Measurements from ENCODE around the gene PHOSPHO1. TPM values are rescaled to one million over a fixed set of nuclear protein-coding genes. Genes with fewer than 3 reads are reported as not detected.

PHOSPHO1 gene
- total RNA-seq, 2 experiments from 2014 or later: not detected

GRCh38 chr17:49194297-49194607, 36.3 kb downstream of the PHOSPHO1 start:
- ChIA-PET CTCF (ENCODE audit: unreplicated experiment) (no interaction called here), POLR2A (interaction anchor here (0.6 to 4.7 kb wide), 4 partner anchors 8 to 57 kb away, joined by 3 to 45 read pairs (median 4); partner anchors contain the start of genes ABI3 and GNGT2)
- Histone ChIP-seq H3K36me3 (ENCODE audit: insufficient read depth, low read length) (no peaks in the 10 kb centered on the region), H3K4me3 (ENCODE audit: low read depth, low read length, poor library complexity, severe bottlenecking) (peak overlapping the region; percentile 78), H4K20me1 (ENCODE audit: insufficient read depth, low read length) (no peaks in the 10 kb centered on the region), H3K4me1 (ENCODE audit: insufficient read depth, low read length, poor library complexity, severe bottlenecking) (peaks cover 33% of the 10 kb centered on the region), H3K9me2 (ENCODE audit: insufficient read depth, low read length) (no peaks in the 10 kb centered on the region), H3K9me3 (ENCODE audit: low read length) (no peaks in the 10 kb centered on the region), H3K4me2 (ENCODE audit: low read length) (peak overlapping the region; percentile 86), H3K27ac (ENCODE audit: low read depth, low read length, poor library complexity, severe bottlenecking) (peak overlapping the region; percentile 96), H2AFZ (ENCODE audit: low read length) (peak overlapping the region; percentile 85; the same call in 1 of the 2 replicates), H3K79me2 (ENCODE audit: insufficient read depth, low read depth, low read length) (no peaks in the 10 kb centered on the region)
- DNase-seq (ENCODE audit: low spot score): no peak
- intact Hi-C loops (cut with micrococcal nuclease; ENCODE audit: unreplicated experiment): no loop called here
- TF ChIP-seq EZH2phosphoT487 (IDR thresholded peaks at IDR 0.05; ENCODE audit: borderline replicate concordance, low read depth, low read length): no peak
- no peak for TF ChIP-seq CTCF (conservative IDR thresholded peaks at IDR 0.05; ENCODE audit: low read length)
- BruUV-seq (replicated peaks): no TSS peak

GRCh38 chr17:49193513-49194296, 36.9 kb downstream of the PHOSPHO1 start:
- peaks cover 33% of the 10 kb centered on the region for H3K4me1 ChIP-seq (ENCODE audit: insufficient read depth, low read length, poor library complexity, severe bottlenecking)
- H3K4me2 ChIP-seq (ENCODE audit: low read length): peak overlapping the region; percentile 86
- H4K20me1 ChIP-seq (ENCODE audit: insufficient read depth, low read length): no peaks in the 10 kb centered on the region
- DNase-seq (ENCODE audit: low spot score): peak; percentile 35
- no TSS peak for BruUV-seq (replicated peaks)
- ChIA-PET CTCF (ENCODE audit: unreplicated experiment) (no interaction called here), POLR2A (interaction anchor here (0.6 to 4.7 kb wide), 6 partner anchors 8 to 57 kb away, joined by 3 to 45 read pairs (median 4); partner anchors contain the start of genes ABI3 and GNGT2)
- peak overlapping the region; percentile 78 for H3K4me3 ChIP-seq (ENCODE audit: low read depth, low read length, poor library complexity, severe bottlenecking)
- H3K79me2 ChIP-seq (ENCODE audit: insufficient read depth, low read depth, low read length): no peaks in the 10 kb centered on the region
- no peaks in the 10 kb centered on the region for H3K9me3 ChIP-seq (ENCODE audit: low read length)
- intact Hi-C loops (cut with micrococcal nuclease; ENCODE audit: unreplicated experiment): no loop called here
- no peaks in the 10 kb centered on the region for H3K9me2 ChIP-seq (ENCODE audit: insufficient read depth, low read length)
- H2AFZ ChIP-seq (ENCODE audit: low read length): peak overlapping the region; percentile 85
- TF ChIP-seq CTCF (conservative IDR thresholded peaks at IDR 0.05; ENCODE audit: low read length) (no peak), EZH2phosphoT487 (IDR thresholded peaks at IDR 0.05; ENCODE audit: borderline replicate concordance, low read depth, low read length) (no peak)
- peak overlapping the region; percentile 96 for H3K27ac ChIP-seq (ENCODE audit: low read depth, low read length, poor library complexity, severe bottlenecking)
- no peaks in the 10 kb centered on the region for H3K36me3 ChIP-seq (ENCODE audit: insufficient read depth, low read length)
